ENCODE data around the gene USP22.

GRCh38 chr17:20970329-20970728 lies 72.5 kb downstream of the USP22 start:
- no peak for TF ChIP-seq CTCF (IDR thresholded peaks at IDR 0.05 in 4 of 5, conservative IDR thresholded peaks at IDR 0.05 in 1 of 5)
- TF ChIP-seq POLR2A (IDR thresholded peaks at IDR 0.05), result no peak

Data from gastrocnemius medialis (tissue), 4 donors.